Stimulated activated naive CD4-positive, alpha-beta T cell treated with Interleukin-2 at 50 U/mL for 16 hours (primary cell): ENCODE results near the gene TRMT44.

Source experiments
- DNase-seq: peaks from one replicate; lab custom pipeline; 2025; lab: John Stamatoyannopoulos, UW

The TRMT44 gene, protein sequence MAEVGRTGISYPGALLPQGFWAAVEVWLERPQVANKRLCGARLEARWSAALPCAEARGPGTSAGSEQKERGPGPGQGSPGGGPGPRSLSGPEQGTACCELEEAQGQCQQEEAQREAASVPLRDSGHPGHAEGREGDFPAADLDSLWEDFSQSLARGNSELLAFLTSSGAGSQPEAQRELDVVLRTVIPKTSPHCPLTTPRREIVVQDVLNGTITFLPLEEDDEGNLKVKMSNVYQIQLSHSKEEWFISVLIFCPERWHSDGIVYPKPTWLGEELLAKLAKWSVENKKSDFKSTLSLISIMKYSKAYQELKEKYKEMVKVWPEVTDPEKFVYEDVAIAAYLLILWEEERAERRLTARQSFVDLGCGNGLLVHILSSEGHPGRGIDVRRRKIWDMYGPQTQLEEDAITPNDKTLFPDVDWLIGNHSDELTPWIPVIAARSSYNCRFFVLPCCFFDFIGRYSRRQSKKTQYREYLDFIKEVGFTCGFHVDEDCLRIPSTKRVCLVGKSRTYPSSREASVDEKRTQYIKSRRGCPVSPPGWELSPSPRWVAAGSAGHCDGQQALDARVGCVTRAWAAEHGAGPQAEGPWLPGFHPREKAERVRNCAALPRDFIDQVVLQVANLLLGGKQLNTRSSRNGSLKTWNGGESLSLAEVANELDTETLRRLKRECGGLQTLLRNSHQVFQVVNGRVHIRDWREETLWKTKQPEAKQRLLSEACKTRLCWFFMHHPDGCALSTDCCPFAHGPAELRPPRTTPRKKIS

DNA sequence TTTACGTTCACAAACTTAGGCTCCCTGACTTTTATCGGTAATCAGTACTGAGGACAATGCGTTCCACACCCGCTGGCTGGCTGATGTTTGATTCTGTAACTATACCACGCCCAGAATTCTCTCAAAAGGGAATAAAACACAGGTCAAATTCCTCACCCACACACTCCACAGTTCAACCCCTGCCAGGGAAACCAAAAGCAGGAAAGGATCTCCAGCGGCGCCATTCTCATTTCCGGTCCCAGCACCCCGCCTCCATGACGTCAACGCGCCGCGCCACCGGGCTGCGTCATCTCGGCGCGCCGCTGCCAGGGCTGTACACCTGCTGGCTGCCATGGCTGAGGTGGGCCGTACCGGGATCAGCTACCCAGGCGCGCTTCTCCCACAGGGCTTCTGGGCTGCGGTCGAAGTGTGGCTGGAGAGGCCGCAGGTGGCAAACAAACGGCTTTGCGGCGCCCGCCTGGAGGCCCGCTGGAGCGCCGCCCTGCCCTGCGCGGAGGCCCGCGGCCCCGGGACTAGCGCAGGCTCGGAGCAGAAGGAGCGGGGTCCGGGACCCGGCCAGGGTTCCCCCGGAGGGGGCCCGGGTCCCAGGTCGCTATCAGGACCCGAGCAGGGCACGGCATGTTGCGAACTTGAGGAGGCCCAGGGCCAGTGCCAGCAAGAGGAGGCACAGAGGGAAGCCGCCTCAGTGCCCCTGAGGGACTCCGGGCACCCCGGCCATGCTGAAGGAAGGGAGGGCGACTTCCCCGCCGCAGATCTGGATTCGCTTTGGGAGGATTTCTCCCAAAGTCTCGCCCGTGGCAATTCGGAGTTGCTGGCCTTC lies at the start of gene TRMT44, which contains the start of gene ACOX3:
TRMT44 (plus strand) TSS at position 286 of the 820 bp plus-strand sequence; CDS start at position 332, 46 bp downstream.
ACOX3 (minus strand) TSS at position 232 of the 820 bp plus-strand sequence. CDS start 24,202 bp downstream, outside the sequence.
- peak; percentile 86 for DNase-seq

DNA sequence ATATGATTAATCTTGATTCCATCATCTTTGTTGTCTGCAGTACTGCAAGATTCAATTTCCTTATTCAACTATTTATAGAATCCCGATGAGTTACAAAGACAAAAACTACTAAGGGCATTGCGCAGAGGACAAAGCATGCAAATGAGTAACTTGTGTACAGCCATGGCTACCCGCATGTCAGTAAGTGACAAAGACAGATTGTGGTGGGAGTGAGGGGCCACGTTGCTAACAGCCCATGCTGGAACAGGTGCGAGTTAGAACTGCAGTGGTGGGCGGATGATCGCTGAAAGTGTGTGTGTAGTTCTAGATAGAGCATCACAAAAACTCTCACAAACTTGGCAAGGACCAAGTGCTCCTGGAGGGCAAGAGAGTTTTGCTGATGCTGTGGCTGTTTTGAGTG lies 49.5 kb upstream of the TRMT44 start:
- no peak for DNase-seq

DNA sequence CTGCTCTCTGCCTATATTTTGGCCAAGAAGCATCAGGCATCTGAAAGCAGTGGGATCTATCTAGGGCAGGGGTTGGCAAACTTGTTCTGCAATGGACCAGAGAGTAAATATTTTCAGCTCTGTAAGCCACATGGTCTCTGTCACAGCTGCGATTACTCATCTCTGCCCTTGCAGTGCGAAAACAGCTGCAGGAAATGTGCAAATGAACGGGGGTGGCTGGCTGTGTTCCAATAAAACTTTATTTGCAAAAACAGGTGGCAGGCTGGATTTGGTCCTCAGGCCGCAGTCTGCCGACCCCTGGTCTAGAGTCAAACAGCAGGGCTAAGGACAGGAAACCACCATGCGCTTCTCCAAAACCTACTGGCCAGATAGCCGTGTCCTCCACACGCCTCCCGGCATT lies 48.6 kb upstream of the TRMT44 start:
- no peak for DNase-seq

DNA sequence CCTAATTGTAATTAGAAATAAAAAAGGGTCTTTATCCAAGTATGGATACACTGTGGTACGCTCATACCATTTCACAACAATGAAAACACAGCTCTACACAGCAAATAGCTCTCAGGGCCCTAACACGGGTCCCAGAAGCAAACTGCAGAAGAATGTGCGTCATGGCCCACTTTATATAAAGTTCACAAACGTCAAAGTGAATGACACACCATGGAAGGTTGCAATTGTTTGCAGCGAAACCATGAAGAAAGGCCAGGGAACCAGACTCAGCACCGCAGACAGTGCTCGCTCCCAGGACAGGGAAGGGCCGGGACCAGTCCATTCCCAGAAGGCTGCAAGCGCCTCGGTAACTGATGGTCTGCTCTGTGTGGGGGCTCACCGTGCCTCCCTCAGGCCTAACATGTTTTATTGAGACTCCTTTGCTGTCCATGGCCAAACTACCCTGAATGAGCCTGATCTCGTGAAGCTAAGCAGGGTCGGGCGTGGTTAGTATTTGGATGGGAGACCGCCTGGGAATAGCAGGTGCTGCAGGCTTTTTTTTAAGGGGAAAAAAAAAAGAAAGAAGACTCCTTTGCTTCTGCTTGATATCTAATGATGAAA lies 47.9 kb upstream of the TRMT44 start:
- no peak for DNase-seq

DNA sequence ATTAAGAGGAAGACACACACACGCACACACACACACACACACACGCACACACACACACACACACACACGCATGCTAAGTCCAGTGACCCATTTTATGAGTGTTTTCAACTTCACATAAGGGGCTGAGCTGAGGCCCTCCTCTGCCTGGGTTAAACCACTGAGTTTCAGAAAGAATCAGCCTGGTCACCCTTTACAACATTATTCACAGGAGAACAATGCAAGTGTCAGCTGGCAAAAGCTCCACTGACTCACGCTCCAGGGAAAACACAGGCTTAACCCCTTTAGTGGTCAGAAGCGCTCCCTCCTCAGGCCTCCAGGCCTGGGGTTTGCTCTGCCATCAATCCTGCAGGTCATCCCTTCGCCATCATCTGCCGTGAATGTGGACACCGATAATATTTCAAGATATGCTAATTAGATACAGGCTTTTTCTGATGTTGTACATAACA lies 47.0 kb upstream of the TRMT44 start:
- DNase-seq = no peak

DNA sequence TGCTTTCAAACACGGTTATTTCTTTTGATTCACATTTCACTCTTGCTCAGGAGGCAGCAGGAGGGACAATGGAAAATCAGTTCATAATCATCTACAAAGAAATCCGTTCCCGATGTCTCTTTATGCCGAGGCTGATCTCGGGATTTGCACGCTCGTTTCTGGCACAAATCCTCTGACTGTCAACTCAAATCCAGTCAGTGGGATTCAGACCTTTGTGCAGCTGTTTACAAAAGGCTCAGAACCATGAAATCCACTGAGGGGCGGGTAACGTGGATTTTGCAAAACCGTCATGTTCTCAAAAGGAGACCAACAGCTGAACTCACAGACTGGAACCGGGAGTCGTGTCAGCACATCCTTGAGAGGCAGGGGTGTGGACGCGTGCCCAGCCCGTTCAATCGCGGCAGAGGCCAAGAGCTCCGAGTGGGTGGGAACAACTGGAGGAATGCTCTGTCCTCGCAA lies 46.5 kb upstream of the TRMT44 start:
- DNase-seq = no peak

DNA sequence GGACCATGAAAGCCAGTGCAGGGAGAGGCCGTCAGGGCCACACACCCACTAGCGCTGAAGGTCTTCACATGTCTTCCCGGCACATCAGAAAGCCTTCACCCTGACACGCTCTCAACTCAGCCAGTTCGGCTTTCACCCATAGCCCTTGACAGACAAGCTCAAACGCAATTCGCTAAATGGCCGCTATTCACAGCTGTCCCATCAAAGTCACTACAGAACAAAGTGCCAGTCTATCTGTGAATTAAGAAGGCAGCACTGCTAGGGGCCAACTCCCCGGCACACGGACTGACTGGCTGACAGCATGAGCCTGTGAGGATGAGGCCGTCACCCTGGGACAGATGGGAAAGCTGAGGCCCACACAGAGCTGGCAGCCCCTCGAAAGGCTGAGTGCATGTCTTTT lies 45.8 kb upstream of the TRMT44 start:
- DNase-seq = no peak

DNA sequence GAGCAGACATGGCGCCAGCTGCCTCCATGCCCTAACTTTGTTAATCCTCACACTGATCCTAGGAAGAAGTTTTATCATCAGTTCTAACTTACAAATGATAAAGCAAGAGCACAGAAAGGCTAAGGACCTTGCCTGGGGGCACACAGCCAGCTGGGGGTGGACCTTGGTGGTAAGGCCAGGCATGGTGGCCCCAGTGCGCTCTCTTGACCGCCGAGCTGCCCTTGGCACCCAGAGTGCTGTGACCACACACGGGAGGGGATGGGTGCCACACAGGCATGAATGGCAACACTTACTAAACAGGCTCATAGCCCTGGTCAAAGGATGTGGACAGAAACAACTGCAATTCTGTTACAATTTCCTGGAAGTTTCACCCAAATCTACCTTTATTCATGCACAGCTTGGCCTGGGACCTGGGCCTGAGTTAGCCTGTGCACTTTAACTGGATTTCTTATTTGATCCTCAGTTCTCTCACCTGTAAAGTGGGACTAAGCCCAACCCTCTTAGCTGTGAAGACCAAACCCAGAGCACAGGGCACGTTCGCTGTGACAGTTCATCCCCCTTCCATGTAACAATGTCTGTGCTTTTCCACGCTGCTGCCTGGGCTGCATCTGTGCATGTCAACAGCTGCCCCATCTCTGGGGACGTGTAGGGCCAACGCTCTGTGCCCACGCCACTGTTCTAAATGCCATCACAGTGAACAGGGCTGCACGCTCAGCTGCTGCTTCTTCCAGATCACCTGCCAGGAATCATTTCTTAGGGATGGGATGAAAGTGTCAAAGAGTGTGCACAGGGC lies 44.9 kb upstream of the TRMT44 start:
- no peak for DNase-seq

DNA sequence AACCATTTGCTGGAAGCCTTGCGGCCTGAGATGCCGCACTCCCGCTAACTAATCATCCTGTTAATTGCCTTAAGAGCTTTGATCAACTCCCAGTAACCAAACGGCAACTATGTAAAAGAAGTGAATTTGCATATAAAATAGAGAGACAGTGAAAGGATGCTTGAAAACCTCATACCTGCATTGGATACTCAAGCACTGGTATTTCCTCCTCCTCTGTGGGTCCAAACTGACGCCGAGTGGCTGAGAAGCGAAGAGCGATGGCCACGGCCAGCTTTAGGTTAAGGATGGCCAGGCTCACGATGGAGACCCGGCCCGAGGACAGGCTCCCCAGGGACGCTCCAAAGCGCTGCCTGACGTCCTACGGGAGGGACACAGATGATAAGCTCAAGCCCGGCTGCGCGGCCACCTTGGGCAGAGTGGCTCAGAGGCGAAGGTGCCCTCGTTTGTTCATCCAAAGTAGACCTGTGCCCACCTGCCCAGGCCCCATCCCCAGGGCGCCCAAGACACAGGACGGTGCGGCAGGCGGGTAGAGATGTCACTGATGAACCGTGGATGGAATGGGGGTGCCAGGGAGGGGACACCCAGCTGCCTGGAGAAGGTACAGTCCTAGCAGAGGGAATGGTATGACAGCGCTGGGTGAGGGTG lies 43.7 kb upstream of the TRMT44 start:
- no peak for DNase-seq

DNA sequence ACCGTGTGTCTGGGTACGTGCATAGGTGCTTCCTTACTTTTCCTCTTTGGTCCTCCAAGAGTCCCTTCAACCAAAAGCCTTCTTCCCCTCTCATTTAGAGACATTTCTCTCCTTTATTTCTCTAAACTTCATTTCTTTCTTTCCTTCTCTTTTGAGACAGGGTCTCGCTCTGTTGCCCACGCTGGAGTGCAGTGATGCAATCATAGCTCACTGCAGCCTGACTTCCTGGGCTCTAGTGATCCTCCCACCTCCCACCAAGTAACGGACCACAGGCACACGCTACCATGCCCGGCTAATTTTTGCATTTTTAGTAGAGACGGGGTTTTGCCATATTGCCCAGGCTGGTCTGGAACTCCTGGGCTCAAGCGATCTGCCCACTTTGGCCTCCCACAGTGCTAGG lies 42.2 kb upstream of the TRMT44 start:
- DNase-seq = no peak

DNA sequence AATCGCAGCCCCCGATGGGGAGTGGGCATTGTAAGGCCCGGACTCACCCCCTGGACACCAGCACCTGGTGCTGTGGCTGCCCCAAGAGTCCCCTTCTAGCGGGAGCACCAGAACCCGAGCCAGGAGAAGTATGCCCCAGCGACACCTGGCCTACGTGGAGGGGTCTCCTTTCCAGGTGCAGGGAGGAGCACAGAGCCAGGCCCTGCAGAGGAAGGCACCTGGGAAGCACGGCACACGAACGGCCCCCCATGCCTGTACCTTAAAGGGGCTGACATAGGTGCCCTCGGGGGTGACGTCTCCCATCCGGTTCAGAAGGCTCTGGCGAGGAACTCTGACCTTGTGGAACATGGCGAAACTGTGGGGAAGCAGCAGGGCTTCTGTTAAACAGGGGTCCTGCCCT lies 41.3 kb upstream of the TRMT44 start:
- DNase-seq = no peak

DNA sequence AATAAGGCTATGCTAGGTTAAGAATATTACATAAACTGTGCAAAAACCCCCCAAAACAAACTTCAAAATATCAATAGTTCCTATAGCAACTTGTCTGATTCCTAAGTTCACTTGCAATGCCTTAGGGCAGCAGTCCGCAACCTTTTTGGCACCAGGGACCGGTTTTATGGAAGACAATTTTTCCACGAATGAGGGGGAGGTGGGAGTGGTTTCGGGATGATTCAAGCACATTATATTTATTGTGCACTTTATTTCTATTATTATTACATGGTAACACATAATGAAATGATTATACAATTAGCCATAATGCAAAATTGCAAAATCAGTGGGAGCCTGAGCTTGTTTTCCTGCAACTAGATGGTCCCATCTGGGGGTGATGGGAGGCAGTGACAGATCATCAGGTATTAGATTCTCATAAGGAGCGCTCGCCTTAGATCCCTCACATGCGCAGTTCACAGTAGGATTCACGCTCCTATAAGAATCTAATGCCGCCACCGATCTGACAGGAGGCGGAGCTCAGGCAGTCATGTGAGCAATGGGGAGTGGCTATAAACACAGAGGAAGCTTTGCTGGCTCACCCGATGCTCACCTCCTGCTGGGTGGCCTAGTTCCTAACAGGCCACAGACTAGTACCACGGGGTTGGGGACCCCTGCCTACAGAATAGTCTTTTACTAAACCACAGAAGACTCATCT lies 39.8 kb upstream of the TRMT44 start:
- no peak for DNase-seq

DNA sequence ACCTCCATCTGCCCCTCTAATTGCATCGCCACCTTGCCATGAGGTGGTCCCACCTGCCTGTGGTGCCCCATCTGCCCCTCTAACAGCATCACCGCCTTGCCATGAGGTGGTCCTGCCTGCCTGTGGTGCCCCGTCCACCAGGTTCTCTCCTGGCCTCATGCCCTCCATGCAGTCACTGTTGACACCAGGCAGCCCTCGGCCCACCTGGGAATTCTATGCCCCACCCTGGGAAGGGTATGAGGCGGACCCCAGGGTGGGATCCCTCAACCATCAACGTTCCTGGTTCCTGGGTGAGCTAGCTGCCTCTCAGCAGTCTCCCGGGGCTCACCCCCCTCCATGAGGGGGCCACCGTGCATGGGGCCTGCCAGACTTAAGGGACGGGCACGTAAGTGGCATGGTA lies 38.9 kb upstream of the TRMT44 start:
- DNase-seq = no peak

DNA sequence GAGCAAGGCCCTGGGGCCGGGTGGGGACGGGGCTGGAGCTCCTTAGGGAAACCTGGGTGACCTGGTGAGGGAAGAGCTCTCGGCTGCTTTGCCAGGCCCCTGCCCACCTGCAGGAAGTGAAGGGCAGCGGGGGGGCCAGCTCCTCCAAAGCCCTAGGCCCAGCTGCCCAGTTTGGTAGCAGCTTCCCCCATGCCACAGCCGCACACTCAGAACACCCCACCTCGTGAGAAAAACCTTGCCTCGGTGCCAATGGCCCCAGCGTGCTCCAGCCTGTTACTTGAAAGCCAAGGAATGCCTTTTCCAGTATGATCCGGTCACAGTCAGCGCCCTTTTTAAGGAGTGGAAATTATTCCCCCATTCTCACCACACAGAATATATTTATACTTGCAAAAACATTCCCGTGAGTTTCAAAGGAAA lies 38.4 kb upstream of the TRMT44 start:
- no peak for DNase-seq

DNA sequence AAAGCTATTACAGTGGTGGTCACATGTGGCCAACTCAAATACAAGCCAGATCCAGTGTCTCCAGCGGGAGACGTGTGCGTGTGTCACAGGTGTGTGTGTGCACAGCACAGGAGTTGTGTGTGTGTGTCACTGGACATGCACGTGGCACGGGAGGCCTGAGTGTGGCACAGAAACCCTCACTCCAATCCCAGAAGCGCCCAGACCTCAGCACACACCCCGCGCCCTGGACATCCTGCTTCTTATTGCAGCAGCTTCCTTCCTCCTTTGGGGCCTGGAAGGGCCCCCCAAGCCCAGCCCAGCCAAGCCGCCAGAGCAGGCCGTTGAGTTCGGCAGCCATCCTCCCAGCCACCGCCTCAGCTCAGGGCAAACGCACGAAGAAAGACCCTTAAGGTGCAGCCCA lies 37.9 kb upstream of the TRMT44 start:
- DNase-seq = no peak

DNA sequence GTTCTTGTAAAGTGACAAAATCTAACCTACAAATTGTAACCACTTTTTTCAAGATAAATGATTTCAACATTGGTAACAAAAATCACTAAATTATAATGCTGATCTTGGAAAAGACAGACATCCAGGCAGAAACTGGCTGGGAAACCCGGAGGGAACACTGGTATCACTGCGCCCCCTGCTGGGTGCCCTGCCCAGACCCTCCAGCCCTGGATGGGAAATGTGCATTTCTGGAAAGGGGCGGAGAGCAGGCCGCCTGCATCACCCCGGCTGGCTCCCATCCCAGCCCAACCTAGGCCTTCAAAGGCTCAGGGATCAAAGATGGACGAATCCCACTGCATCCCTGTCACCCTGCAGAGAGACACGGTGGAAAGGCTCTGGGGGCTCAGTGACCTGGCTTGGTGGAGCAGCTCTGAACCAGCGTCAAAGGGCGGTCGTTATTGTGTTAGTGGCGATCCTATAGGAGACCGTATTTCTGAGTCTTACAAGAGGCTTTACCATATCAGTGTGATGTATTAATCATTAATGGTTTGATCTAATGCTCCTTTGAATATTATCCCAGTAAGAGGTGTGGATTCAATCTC lies 37.3 kb upstream of the TRMT44 start:
- peak; percentile 11 for DNase-seq

DNA sequence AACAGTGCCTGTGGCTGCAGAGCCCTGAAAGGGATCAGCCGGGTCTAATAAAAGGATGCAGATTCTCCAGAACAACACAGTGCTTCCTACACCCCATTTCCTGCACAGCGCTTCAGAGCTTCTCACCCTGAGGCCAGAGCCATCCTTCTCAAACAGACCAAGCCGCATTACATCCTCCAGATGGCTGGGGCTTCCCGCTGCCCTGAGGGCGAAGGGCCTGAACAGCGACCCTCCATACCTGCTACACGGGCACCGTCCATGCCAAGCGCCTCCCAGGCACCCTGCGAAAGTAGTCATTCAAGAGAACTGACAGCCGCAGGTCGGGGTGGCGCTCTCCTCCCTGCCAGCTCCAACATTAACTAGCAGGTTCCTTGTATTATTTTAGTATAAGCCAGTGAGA lies 36.6 kb upstream of the TRMT44 start:
- DNase-seq = no peak

DNA sequence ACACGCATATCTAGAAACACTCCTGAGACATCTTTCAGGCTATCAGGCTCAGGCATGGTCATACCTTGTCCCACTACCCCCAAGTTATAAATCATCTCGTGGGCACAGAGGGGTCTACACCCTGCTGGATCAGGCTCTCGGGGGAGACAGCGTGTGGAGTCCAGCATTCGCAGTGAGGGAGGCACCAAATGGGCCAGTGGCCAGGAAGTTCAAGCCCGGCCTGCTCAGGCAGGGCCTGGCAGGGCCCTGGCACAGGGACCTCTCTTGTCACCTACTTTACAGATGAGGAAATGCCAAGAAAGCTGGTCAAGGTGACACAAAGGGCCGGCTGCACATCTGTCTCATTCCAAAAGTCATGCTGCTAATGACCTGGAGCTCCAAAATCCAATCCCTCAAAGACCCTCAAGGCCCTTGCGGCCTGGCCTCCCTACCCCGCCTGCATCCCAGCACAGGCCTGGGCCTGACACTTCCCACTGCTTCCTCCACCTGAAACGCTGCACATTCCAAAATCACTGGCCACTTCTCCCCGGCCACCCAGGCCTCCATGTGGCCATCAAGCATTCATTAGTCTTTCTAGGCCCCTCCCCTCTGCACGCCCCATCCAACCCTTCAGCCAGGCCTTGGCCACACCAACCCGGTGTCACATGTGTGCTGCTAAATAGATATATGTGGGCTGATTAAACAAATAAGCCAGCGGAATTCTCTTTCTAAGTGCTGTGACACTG lies 35.6 kb upstream of the TRMT44 start:
- DNase-seq = no peak

DNA sequence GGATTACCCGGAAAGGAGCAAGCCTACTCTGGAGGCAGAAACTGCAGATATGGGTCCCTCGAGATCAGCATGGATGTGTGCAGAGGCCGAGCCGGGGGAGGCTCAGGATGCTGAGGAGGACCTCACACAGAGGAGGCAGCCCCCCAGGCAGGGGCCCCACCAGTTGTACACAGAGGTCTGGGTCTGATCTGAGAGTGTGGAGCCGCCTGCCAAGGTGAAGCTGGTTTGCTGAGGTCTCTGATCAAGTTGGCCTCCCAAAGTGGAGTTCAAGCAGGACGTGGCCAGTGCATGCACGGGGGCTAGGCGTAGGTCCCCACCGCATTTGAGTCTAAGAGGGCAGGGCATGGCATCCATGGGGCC lies 35.1 kb upstream of the TRMT44 start:
- no peak for DNase-seq
